Activated CD8-positive, alpha-beta memory T cell treated with anti-CD3 and anti-CD28 coated beads for 24 hours (primary cell): ENCODE data around the gene ST8SIA5.
"Not testable (repeated sequence)": the region's sequence is repeated elsewhere in the genome, so short reads cannot be mapped to it uniquely, and the experiment has no call there.

Experiments used
- DNase-seq: peaks from one replicate; pipeline ENCODE4 v3.0.0-alpha.2; 2020

Gene ST8SIA5, protein sequence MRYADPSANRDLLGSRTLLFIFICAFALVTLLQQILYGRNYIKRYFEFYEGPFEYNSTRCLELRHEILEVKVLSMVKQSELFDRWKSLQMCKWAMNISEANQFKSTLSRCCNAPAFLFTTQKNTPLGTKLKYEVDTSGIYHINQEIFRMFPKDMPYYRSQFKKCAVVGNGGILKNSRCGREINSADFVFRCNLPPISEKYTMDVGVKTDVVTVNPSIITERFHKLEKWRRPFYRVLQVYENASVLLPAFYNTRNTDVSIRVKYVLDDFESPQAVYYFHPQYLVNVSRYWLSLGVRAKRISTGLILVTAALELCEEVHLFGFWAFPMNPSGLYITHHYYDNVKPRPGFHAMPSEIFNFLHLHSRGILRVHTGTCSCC

DNA sequence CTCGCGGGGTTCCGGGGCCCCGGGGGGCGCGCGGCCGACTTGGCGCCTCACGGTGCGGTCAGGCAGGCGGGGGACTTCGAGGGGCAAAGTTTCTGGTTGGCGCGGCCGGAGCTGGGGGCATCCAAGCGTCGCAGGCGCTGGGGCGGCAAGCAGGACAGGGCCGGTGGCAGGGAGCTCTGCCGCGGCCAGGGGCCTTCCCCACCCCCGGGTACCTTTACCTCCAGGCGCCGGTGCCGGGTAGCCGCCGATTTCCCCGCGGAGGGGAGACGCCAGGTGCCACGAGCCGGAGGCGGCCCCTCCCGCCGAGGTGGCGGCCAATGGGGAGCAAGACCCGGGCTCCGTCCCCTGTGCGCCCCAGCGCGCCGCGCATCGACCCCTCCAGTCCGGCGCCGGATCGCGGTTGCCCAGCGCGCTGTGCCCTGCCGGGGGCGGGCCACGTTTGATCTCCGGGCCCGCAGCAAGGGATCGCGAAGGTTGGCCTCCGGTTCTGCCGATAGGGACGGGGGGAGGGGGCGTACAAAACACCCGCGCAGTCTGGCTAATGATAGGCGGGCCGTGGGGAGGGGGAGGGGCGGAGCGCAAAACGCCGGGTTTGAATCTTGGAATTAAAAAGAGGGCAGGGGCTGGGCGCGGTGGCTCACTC, at the start of gene ST8SIA5:
TSS of gene ST8SIA5 (minus strand) at position 495 of the 643 bp plus-strand sequence. CDS start 545 bp downstream, outside the sequence.
- DNase-seq = no peak

DNA sequence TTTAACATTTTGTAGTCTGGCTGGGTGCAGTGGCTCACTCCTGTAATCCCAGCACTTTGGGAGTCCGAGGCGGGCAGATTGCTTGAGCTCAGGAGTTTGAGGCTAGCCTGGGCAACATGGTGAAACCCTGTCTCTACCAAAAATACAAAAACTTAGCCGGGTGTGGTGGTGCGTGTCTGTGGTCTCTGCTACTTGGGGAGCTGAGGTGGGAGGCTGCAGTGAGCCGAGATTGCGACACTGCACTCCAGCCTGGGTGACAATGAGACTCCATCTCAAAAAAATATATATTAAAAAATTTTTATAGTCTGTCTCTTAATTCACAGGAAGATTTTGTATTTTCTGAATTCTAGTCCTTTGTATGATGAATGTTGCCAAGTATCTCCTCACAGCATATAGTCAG, 39.1 kb upstream of the ST8SIA5 start:
- not testable (repeated sequence) for DNase-seq

DNA sequence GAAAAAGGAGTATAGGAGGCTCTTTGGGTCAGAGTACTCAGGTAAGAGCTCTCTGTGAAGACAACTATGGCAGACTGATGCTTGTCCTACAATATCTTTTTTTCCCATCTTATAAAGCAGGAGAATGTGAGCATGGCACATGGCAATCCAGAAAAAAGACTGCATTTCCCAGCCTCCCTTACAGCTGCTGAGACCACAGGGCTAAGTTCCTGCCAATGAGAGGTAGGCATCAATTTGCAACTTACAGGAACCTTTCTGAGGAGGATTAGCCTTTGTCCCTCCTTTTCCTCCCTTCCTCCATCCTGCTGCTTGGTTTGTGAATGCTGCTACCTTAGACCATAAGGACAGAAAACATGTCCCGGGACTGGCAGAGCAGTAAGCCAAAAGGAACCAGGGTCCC, 37.8 kb upstream of the ST8SIA5 start:
- DNase-seq = no peak

- no peak for DNase-seq
Measured at GRCh38 chr18:46793565-46793964, 36.7 kb upstream of the ST8SIA5 start.

DNA sequence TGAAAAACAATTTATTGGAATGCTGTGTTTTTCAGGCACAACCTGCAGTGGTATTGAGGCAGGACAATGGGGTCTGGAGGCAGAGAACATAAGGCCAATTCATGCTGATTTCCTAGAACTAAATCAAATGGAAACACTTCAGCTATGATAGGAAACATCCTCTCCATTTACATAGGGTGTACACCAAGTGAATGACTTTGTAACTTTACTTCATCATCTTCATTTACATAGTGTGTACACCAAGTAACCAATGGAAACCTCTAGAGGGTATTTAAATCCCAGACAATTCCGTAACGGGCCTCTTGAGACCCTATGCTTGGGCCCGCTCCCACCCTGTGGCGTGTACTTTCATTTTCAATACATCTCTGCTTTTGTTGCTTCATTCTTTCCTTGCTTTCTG, 32.2 kb upstream of the ST8SIA5 start:
- DNase-seq = no peak

DNA sequence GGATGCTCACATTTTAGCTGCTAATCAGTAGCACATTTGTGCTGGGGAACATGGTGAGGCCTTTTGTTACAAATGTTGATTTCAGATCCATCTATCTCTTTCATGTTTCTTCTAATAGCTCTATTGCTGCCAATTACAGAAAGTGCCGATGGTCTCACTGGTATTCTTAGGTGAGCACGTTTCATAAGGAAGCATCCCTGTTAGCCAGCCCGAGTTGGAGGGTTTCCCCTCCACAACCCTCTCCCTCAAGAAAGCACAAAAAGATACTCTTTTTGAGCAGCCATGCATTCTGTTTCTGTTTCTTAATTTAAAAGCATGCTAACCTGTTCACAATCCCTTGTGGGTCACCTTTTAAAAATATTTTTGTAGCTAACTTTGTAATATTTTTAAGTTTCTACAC, 30.8 kb upstream of the ST8SIA5 start:
- DNase-seq = no peak

- no peak for DNase-seq
Measured at GRCh38 chr18:46772357-46772756, 15.5 kb upstream of the ST8SIA5 start.

DNA sequence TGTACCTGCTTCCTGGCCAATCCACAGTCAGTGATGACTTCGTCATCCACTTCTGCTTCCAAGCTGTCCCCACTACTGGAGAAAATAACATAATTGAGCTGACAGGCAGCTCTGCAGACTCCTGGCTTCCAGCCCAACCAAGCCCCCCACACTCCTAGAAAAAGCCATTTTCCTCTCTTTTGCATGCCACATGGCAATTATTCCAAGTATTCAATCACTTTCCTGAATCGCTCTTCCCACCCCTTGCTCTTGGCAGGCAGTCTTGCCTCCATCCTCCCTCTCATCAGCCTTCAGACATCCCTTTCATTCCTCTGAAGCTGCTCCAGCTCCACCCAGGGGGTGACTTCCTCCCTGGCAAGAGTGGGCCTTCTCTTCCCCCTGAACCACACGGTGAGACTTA, 14.3 kb upstream of the ST8SIA5 start:
- no peak for DNase-seq

DNA sequence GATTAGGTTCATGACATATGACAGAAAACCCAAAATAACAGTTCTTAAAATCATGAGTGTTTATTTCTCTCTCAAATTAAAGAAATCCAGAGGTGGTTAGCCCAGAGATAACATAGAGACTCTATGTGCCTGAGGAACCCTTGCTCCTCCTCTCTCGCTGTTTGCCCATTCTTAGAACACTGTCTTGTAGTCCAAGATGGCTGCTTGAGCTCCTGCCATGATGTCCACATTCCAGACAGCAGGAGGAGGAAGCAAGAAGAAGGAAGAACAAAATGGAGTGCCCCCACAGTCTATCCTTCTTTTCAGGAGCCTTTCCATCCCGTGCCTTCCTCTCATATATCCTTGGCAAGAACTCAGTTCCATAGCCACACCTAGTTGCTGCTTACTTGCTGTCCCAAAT, 13.9 kb upstream of the ST8SIA5 start:
- DNase-seq = no peak

GRCh38 chr18:46768166-46768921, 11.5 kb upstream of the ST8SIA5 start:
- no peak for DNase-seq

GRCh38 chr18:46767217-46767616, 10.4 kb upstream of the ST8SIA5 start:
- no peak for DNase-seq

GRCh38 chr18:46764586-46764985, 7.7 kb upstream of the ST8SIA5 start:
- no peak for DNase-seq

- no peak for DNase-seq
Measured at GRCh38 chr18:46761059-46761769, 4.4 kb upstream of the ST8SIA5 start.

DNA sequence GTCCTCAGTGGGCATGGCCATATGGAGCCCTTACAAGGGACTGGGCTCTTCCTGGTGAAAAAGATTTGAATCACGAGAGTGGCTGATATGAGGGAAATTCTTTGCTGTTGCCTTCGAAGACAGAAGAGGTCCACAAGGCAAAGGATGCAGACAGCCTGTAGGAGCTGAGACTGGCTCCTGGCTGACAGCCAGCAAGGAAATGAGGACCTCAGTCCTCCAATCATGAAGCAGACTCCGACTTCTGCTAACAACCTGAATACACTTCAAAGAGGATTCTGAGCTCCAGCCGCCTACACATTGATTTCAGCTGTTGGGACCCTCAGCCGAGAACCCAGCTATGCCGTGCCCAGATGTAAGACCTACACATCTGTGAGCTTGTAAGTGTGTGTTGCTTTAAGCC, 3.0 kb upstream of the ST8SIA5 start:
- DNase-seq = no peak

GRCh38 chr18:46756025-46756558, 761 bp downstream of the ST8SIA5 start:
- no peak for DNase-seq

GRCh38 chr18:46755315-46756024, 1.4 kb downstream of the ST8SIA5 start:
- no peak for DNase-seq

DNA sequence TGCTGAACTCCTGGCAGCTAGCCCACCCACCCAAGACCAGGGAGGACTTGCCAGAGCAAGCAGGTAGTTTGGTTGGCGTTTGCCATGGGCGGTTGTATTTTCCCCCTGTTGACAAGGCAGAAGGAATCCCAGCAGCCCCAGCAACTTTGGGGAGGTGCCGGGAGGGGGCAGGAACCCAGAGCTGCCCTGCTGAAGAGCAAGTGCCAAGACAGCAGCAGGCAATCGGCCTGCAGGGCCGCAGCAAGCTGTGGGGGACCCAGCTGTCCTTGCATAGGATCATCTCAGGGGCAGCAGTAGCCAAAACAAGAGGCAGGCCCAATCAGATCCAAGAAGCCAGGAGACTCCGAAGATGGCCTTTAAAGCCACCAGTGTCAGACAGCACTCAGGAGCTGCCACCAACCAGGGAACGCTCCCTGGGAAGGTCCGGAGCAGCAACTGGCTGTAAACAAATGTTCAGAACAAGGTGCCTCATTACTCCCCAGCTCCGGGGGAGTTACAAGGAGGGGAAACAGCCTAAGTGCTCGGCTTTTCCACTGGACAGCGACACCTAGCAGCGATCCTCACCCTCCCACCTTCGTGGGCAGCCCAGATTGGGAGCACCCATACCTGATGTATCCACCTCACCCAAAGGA, 2.1 kb downstream of the ST8SIA5 start:
- no peak for DNase-seq

GRCh38 chr18:46754188-46754587, 2.7 kb downstream of the ST8SIA5 start:
- no peak for DNase-seq

GRCh38 chr18:46751882-46752281, 5.0 kb downstream of the ST8SIA5 start:
- no peak for DNase-seq

GRCh38 chr18:46750626-46751025, 6.2 kb downstream of the ST8SIA5 start:
- DNase-seq = no peak

DNA sequence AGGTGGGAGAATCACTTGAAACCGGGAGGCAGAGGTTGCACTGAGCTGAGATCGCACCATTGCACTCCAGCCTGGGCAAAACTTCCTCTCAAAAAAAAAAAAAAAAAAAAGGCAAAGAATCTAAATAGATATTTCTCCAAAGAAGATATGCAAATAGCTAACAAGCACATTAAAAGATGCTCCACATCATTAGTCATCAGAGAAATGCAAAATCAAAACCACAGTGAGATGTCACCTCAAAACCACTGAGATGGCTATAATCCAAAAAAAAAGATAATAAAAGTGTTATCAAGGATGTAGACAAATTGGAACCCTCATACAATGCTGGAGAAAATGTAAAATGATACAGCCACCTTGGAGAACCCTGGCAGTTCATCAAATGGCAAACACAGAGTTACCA, 8.4 kb downstream of the ST8SIA5 start:
- DNase-seq = no peak

- no peak for DNase-seq
Measured at GRCh38 chr18:46740046-46740445, 16.8 kb downstream of the ST8SIA5 start.
